Nephron progenitor cell (in vitro differentiated cells): ENCODE data around the gene CHST9.

Source experiments
- DNase-seq: peaks from one replicate; pipeline ENCODE4 v3.0.0; 2021
- H3K27ac Mint-ChIP-seq: 2 replicates; pipeline ENCODE4 v1.8.0; 2021; ENCODE audit warnings: mild to moderate bottlenecking, moderate library complexity, mixed read lengths
- H3K27me3 Mint-ChIP-seq: 2 replicates; pipeline ENCODE4 v1.8.0; 2021; ENCODE audit warnings: mild to moderate bottlenecking, low read depth, mixed read lengths; ENCODE audit not compliant: poor library complexity
- H3K36me3 Mint-ChIP-seq: 2 replicates; pipeline ENCODE4 v1.8.0; 2021; ENCODE audit warnings: low read depth, mixed read lengths
- H3K4me1 Mint-ChIP-seq: 2 replicates; pipeline ENCODE4 v1.8.0; 2021; ENCODE audit warnings: mixed read lengths
- H3K4me3 Mint-ChIP-seq: 2 replicates; pipeline ENCODE4 v1.8.0; 2021; ENCODE audit warnings: mild to moderate bottlenecking, moderate library complexity, mixed read lengths
- H3K9me3 Mint-ChIP-seq: 2 replicates; pipeline ENCODE4 v1.8.0; 2021; ENCODE audit warnings: mild to moderate bottlenecking, moderate library complexity, mixed read lengths
- TF ChIP-seq, protein P1 (sequence below): fragments of 200-600 bp; sonication (generic); IDR thresholded peaks from 2 replicates; pipeline ENCODE4 v1.5.0; 2021; ENCODE audit warnings: antibody characterized with exemption

The CHST9 gene

DNA sequence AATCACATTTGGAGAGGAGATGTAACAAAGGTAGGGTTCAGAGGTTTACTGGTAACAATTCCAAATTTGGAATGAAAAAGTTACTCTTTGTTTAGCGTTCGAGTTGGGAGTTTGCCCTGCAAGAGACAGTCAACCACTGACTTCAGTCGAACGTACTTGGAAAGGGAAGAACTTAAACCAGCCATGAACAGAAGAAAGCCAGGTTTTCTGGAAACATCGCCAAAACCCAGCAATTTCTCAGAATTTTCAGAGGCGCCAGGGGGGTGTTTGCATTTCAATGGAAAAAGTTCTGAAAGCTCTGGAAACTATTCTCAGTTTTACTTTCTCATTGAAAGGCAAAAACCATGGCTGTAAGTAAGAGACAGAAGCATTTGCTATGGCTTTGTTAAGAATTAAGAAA, 291.1 kb downstream of the CHST9 start:
- TF ChIP-seq, protein P1, sequence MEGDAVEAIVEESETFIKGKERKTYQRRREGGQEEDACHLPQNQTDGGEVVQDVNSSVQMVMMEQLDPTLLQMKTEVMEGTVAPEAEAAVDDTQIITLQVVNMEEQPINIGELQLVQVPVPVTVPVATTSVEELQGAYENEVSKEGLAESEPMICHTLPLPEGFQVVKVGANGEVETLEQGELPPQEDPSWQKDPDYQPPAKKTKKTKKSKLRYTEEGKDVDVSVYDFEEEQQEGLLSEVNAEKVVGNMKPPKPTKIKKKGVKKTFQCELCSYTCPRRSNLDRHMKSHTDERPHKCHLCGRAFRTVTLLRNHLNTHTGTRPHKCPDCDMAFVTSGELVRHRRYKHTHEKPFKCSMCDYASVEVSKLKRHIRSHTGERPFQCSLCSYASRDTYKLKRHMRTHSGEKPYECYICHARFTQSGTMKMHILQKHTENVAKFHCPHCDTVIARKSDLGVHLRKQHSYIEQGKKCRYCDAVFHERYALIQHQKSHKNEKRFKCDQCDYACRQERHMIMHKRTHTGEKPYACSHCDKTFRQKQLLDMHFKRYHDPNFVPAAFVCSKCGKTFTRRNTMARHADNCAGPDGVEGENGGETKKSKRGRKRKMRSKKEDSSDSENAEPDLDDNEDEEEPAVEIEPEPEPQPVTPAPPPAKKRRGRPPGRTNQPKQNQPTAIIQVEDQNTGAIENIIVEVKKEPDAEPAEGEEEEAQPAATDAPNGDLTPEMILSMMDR = no peak
- Mint-ChIP-seq H3K4me1 (no peaks in the 10 kb centered on the region), H3K36me3 (no peaks in the 10 kb centered on the region), H3K27ac (no peak overlapping the region), H3K27me3 (peaks cover 8% of the 10 kb centered on the region), H3K9me3 (no peaks in the 10 kb centered on the region), H3K4me3 (no peak overlapping the region)
- DNase-seq = no peak

DNA sequence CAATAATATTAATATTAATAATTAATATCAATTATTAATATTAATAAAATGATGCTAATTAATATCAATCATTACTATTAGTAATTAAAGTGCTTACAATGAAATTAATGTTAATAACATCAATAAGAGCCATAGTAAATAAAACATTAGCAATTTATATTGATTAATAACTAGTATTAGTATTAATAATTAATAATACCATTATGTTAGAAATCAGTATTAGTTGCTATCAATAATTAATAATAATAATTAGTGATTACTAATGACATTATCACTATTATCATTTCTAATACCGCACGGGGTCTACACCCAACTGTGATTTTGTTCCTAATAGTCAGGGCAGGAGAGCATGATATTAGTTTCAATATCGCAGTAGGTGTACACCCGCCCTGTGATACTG, 296.8 kb downstream of the CHST9 start:
- Mint-ChIP-seq H3K36me3 (no peaks in the 10 kb centered on the region), H3K27me3 (peaks cover 18% of the 10 kb centered on the region), H3K27ac (no peak overlapping the region), H3K4me1 (no peaks in the 10 kb centered on the region), H3K9me3 (no peaks in the 10 kb centered on the region), H3K4me3 (no peak overlapping the region)
- TF ChIP-seq, protein P1 = no peak
- DNase-seq = no peak

DNA sequence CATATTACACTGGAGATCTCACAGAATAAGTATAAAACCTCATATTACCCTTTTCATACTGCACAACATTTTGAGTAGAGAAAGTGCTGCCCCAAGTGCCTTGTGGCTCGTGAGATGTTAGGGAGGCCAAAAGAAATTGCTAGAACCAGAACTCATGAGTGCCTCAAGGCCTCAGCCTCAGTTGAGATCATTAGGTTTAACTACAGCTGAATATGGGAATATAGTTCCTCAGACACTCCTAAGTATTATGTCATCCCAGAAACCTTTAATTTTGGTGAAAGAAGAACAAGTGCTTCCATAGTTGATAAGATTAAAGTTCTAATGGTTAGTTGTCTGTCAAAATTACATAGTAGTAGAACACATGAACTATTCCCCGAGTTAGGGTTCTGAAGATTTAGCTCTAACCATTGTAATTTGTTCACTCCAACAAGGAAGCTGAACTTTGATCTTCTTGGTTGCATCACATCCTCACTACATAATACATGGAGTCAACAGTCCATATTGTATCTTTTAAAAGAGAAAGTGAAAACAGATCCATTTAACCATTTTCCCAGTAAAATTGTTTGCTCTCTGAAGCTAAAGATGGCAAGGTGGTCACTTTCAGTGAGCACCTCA, 310.0 kb downstream of the CHST9 start:
- Mint-ChIP-seq H3K27ac (no peak overlapping the region), H3K9me3 (peaks cover 11% of the 10 kb centered on the region), H3K4me3 (no peak overlapping the region), H3K4me1 (peaks cover 27% of the 10 kb centered on the region), H3K36me3 (peaks cover 5% of the 10 kb centered on the region), H3K27me3 (peaks cover 6% of the 10 kb centered on the region)
- no peak for DNase-seq
- TF ChIP-seq, protein P1 = no peak

DNA sequence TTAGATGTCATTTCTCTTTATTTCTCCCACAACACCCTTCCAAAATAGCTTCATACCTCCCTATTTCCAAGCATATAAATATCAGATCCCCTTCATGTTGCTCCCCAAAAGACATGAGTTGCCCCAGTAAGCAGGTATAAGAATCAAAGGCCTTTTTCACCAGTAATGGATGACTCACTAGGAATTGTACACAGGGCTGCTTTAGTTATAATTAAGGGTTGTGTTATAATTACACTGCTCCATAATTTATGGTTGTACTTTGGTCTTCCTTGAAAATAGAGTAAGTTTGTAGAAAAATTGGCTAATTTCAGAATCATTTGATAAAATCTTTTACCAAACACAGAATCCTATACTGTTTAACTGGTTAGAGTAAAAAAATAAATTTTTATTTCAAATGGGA, 310.8 kb downstream of the CHST9 start:
- TF ChIP-seq, protein P1 = no peak
- Mint-ChIP-seq H3K36me3 (peaks cover 5% of the 10 kb centered on the region), H3K9me3 (peaks cover 11% of the 10 kb centered on the region), H3K27me3 (no peaks in the 10 kb centered on the region), H3K4me1 (peaks cover 36% of the 10 kb centered on the region), H3K27ac (no peak overlapping the region), H3K4me3 (no peak overlapping the region)
- DNase-seq = no peak

DNA sequence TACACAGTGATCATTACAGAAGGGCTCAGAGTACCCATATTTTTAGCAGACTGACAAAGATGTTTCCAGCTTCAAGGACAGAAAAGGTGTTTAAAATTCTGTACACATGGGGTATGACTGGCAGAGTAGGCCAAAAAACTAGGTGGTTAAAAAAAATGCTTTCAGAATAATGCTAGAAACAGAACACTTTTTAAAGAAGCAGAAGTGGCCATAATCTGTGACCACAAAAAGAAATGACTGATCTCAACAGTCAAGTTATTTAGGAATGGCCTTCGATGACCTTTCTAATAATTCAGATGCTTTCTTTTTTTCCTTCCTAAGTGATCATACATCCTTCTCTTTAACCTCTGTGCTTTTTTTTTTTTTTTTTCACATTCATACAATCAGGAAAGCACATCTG, 315.5 kb downstream of the CHST9 start:
- Mint-ChIP-seq H3K36me3 (no peaks in the 10 kb centered on the region), H3K4me1 (peaks cover 79% of the 10 kb centered on the region), H3K9me3 (no peaks in the 10 kb centered on the region), H3K27me3 (peaks cover 17% of the 10 kb centered on the region), H3K27ac (peak overlapping the region; percentile 3), H3K4me3 (peak overlapping the region; percentile 13)
- TF ChIP-seq, protein P1 = no peak
- no peak for DNase-seq

DNA sequence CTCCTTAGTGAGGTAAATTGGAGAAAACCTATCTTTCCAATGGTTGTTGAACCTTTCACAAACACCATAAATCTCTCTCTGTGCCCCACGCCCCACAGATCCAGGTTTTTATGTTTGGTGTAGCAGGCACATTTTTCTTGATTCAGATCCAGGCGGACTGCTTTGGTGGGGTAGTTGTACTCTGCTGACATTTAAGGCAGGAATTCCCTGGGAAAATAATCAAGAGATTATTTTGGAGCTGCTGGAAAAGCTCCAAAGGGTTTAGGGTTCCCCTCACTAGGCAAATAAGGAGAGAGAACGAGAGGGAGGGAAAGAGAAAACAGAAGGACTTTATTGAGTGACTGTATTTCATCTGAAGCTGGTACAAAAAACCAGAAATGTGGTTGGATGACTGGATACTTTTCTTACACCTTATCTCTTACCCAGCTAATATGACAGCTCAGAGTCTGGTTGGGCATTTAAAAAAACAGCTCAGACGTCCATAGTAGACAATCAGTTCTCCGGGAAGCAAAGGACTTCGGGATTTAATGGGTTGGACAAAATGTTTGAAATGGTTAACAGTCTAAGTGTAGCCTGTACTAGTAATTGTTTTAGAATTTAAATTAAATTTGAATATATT, 316.0 kb downstream of the CHST9 start:
- Mint-ChIP-seq H3K27me3 (peaks cover 22% of the 10 kb centered on the region), H3K4me3 (peak overlapping the region; percentile 19)
- DNase-seq = no peak

More for the DNA sequence above, 316.0 kb downstream of the CHST9 start:
- Mint-ChIP-seq H3K27ac (peak overlapping the region; percentile 99), H3K36me3 (no peaks in the 10 kb centered on the region), H3K4me1 (peaks cover 82% of the 10 kb centered on the region), H3K9me3 (no peaks in the 10 kb centered on the region)
- TF ChIP-seq, protein P1 = no peak
